C4-2B (cell line): Measurements from ENCODE around the gene GOLGA1.

ENCODE experiments used
- H3K27ac ChIP-seq: fragments of 450-650 bp; 2 replicates; pipeline ENCODE4 v1.5.1; 2017
- CTCF ChIP-seq: fragments of 450-650 bp; conservative IDR thresholded peaks from 2 replicates; pipeline ENCODE4 v1.5.1; 2017; ENCODE audit warnings: mild to moderate bottlenecking
- ZFX ChIP-seq: fragments of 450-650 bp; IDR thresholded peaks from 2 replicates; pipeline ENCODE4 v1.6.1; 2017

GOLGA1 gene

DNA sequence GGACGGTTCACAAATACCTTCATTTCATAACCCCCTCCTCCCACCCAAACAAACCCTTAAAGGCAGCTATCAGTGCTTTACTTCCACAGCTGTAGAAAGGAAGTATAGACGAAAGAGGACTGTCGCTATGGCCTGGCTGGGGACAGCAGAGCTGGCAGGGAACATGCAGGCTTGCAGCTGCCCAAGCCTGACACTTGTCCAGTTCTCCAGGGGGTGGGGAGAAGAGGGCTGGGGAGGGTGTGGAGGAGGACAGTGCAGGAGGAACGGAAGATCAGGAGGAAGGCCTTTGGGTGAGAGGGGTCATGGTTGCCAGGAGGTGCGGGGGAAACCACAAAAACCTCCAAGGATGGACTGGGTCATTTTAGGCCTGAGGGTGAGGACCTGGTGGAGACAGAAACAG is 53.1 kb downstream of the GOLGA1 start:
- no peak overlapping the region for H3K27ac ChIP-seq
- TF ChIP-seq ZFX (no peak), CTCF (no peak)

DNA sequence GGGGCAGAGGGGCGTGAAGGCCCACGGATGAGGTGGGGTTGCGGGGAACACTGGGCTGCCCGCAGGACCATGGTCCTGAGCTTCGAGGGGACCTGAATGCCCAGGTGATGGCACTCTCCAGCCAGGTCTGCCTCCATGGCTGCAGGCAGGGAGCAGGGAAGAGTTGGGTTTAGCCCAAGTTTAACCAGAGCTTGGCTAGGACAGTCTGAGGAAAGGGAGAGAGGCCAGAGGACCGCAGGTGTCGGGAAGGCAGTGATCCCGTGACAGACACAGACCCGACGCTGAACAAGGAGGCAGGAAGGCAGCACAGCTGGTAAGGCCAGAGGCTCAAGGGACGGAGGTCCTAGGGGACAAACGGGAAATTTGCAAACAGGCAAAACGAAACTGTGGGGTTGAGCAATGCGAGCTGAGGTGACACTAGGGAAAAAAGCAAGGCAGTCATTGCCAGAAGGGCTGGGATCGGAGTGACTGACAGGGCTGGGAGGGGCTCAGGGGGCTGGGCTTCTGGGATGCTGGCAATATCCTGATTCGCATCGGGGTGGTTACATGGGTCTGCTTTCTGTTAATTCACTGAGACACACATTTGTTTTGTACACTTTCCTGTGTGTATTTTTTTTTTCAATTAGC is 53.9 kb downstream of the GOLGA1 start:
- no peak overlapping the region for H3K27ac ChIP-seq
- TF ChIP-seq CTCF, result no peak

- H3K27ac ChIP-seq, result no peak overlapping the region
- TF ChIP-seq CTCF (no peak), ZFX (no peak)
These were observed 54.4 kb downstream of the GOLGA1 start for GRCh38 chr9:124886461-124886860.

- H3K27ac ChIP-seq, result no peak overlapping the region
- TF ChIP-seq CTCF (no peak), ZFX (no peak)
These were observed 55.3 kb downstream of the GOLGA1 start for GRCh38 chr9:124885551-124885950.

DNA sequence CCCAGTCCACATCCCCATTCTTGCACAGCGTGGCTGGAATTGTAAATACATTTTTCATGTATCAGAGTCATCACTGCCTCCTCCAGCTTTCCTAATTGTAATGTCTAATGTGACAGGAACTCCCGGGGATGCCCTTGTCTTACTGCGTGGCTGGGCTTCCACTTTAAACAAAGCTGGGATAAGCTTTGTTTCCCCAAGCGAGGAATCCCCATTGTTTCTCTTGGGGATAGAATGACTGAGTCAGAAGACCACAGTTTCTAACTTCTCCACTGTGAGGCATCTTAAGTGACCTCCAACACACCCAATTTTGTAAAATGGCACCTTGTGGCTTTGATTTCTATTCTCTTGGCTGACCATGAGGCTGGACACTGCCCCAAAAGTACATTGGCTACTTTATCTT is 56.5 kb downstream of the GOLGA1 start:
- TF ChIP-seq CTCF (no peak), ZFX (no peak)
- H3K27ac ChIP-seq, result no peak overlapping the region

- TF ChIP-seq CTCF (no peak), ZFX (no peak)
- H3K27ac ChIP-seq, result no peak overlapping the region
These were observed 58.7 kb downstream of the GOLGA1 start for GRCh38 chr9:124882231-124882630.

GRCh38 chr9:124881138-124881743 is 59.6 kb downstream of the GOLGA1 start:
- H3K27ac ChIP-seq, result no peak overlapping the region

More at GRCh38 chr9:124881138-124881743, 59.6 kb downstream of the GOLGA1 start:
- TF ChIP-seq CTCF (no peak), ZFX (no peak)
